Right lobe of liver (tissue), 4 donors: ENCODE measurements around the gene ASTL.
A peak's percentile ranks its signal among the peaks of the same experiment; 100 is the strongest.

Source experiments
- CTCF ChIP-seq, 4 donors: fragments of 200-600 bp in 3 of 4; fragments of 450-650 bp in 1 of 4; IDR thresholded peaks; one replicate each; pipeline versions ENCODE4 v1.5.1 to v1.8.0; 2016 to 2022; ENCODE audit warnings: antibody characterized with exemption in 4 of 4, mild to moderate bottlenecking in 2 of 4
- POLR2A ChIP-seq: fragments of 450-650 bp; IDR thresholded peaks from one replicate; pipeline ENCODE4 v1.6.1; 2017; ENCODE audit warnings: antibody characterized with exemption, mild to moderate bottlenecking
- donor health status: DM: no; HTN: no; CAD: no.
- donor health status: DM: no; HTN: no; CAD: no.
- donor health status: DM: no; HTN: yes; CAD: no.

DNA sequence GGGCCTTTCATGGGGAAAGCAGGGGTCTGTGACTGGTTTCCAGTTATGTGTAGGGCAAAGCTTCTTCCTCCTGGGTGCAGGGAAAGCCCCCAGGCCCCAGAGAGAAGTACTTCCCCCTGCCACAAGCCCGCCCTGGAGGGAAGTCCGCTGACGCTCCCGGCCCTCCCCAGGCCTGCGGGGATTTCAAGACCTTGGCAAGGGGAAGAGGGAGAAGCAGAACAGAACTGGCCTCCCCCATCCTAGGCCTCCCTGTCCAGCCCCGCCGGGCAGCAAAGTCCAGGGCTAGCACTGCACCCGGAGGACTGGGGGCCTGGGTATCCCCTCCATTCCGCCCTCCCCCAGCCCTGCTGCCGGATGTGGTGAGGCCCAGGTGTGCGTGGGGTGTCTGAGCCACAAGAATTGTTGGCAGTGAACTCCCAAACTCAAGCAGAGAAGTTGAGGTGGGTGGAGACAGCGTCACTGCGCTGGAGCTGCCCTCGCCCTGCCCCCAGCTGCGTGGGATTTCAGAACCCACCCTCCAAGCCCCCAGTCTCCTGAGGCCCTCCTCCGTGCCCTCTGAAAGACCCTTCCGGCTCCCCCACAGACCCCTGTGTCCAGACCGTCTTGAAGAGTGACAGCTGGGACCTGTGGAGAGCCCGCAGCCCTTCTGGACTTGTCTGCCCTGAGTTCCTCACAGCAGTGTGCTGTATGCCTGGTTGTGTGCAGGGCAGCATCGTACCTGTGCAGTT is 8.0 kb upstream of the ASTL start:
- TF ChIP-seq CTCF (IDR thresholded peaks at IDR 0.05) (no peak), POLR2A (peak; percentile 28)
